ENCODE measurements around the gene GPRC5A. TPM values are rescaled to one million over a fixed set of nuclear protein-coding genes. Genes with fewer than 3 reads are reported as not detected.

The GPRC5A gene
- total and polyA plus RNA-seq, 2 of the 8 experiments (the other 6 are each of a cell fraction or from before 2014, with no cell fraction given): 1.0 to 1.4 TPM

GRCh38 chr12:12898136-12898717 lies 6.9 kb downstream of the GPRC5A start:
- no peaks in the 10 kb centered on the region for H3K9me3 ChIP-seq (ENCODE audit: insufficient read depth in 2 of 2, low read depth in 1 of 2, low read length in 1 of 2)
- H2AK5ac ChIP-seq (ENCODE audit: low read depth, low read length): no peak overlapping the region
- H3K4me2 ChIP-seq (ENCODE audit: insufficient read depth in 1 of 2, low read depth in 2 of 2, low read length in 2 of 2): no peak overlapping the region
- ChIA-PET CTCF (ENCODE audit: partially characterized antibody) (interaction anchor here (0.7 to 1.3 kb wide), 3 partner anchors 12 to 314 kb away, joined by 3 to 4 read pairs (median 4); no protein-coding TSS in a partner anchor), POLR2A (ENCODE audit: partially characterized antibody) (no interaction called here)
- no peak overlapping the region for H2BK5ac ChIP-seq (ENCODE audit: low read depth, low read length)
- H3K4me1 ChIP-seq (replicated peaks in 1 of 4; ENCODE audit: control insufficient read depth in 3 of 4, insufficient read depth in 4 of 4, low read length in 3 of 4): no peaks in the 10 kb centered on the region
- no peak overlapping the region for H3K4ac ChIP-seq (replicated peaks; ENCODE audit: insufficient read length, low read depth, low read length)
- H3K79me1 ChIP-seq (ENCODE audit: low read depth, low read length): no peaks in the 10 kb centered on the region; the same call in 1 of the 2 replicates
- H3K23ac ChIP-seq (ENCODE audit: insufficient read length): no peak overlapping the region
- no peaks in the 10 kb centered on the region for H3K79me2 ChIP-seq (ENCODE audit: control insufficient read depth in 1 of 2, insufficient read depth in 2 of 2, low read length in 2 of 2)
- no peak for DNase-seq (ENCODE audit: low read depth in 1 of 2, low spot score in 2 of 2)
- no peak for TF ChIP-seq TEAD4 (IDR thresholded peaks at IDR 0.05; ENCODE audit: low read depth, low read length)
- no peaks in the 10 kb centered on the region for H3K23me2 ChIP-seq (ENCODE audit: low read depth, low read length)
- WGBS, 2 experiments (ENCODE audit: extremely low coverage in 1 of 2, insufficient coverage in 1 of 2, insufficient read length in 1 of 2, insufficient replicate concordance in 2 of 2, low coverage in 1 of 2, low lambda C conversion rate in 2 of 2, missing lambda C conversion rate in 1 of 2): 88% methylated on average over 9 of the region's 9 CpGs; no CpG with 5 or more reads in 1 of the 2 experiments
- no peak overlapping the region for H4K91ac ChIP-seq (replicated peaks; ENCODE audit: insufficient read length, low read length)
- no peak overlapping the region for H2BK20ac ChIP-seq (ENCODE audit: low read length)
- no peak overlapping the region for H4K8ac ChIP-seq (ENCODE audit: extremely low read depth, insufficient read depth, low read length)
- no peak overlapping the region for H2BK15ac ChIP-seq (ENCODE audit: low read length)
- no peak overlapping the region for H3K56ac ChIP-seq (replicated peaks; ENCODE audit: insufficient read length, low read depth, low read length)
- no peak overlapping the region for H3K18ac ChIP-seq (ENCODE audit: extremely low read depth, low read length)
- FAIRE-seq: no peak
- no peak overlapping the region for H3K9ac ChIP-seq (replicated peaks in 1 of 4; ENCODE audit: extremely low read depth in 1 of 4, low read depth in 3 of 4, low read length in 3 of 4)
- no peaks in the 10 kb centered on the region for H4K20me1 ChIP-seq (replicated peaks in 1 of 2; ENCODE audit: control insufficient read depth in 1 of 2, insufficient read depth in 2 of 2, low read length in 2 of 2)
- no peaks in the 10 kb centered on the region; a peak in 1 of 8 replicates for H3K36me3 ChIP-seq (ENCODE audit: control insufficient read depth in 2 of 4, insufficient read depth in 4 of 4, low read length in 3 of 4)
- H2AFZ ChIP-seq (ENCODE audit: low read length): no peak overlapping the region
- H3K14ac ChIP-seq (ENCODE audit: insufficient read length): no peak overlapping the region
- no peak overlapping the region for H3K4me3 ChIP-seq (ENCODE audit: extremely low read depth in 1 of 4, insufficient read depth in 2 of 4, low read depth in 3 of 4, low read length in 4 of 4)
- no peak overlapping the region for H2BK120ac ChIP-seq (replicated peaks; ENCODE audit: low read depth, low read length)
- H3K27ac ChIP-seq (ENCODE audit: low read depth, low read length): no peak overlapping the region
- no peak overlapping the region for H2BK12ac ChIP-seq (ENCODE audit: low read depth, low read length)
- no peaks in the 10 kb centered on the region; a peak in 2 of 7 replicates for H3K27me3 ChIP-seq (replicated peaks in 1 of 4; ENCODE audit: control insufficient read depth in 3 of 4, extremely low read depth in 1 of 4, insufficient read depth in 3 of 4, low read length in 3 of 4)
- H4K5ac ChIP-seq (ENCODE audit: insufficient read length, low read depth, low read length): no peak overlapping the region
